ENCODE measurements around the gene ZHX3. TPM values are rescaled to one million over a fixed set of nuclear protein-coding genes. Genes with fewer than 3 reads are reported as not detected.

ZHX3 gene
- total and polyA plus RNA-seq, 2 of the 4 experiments (the other 2 are of a cell fraction) = 25.0 to 28.0 TPM

- in situ Hi-C loops (cut with MboI; ENCODE audit: low sequenced_read_pairs) (no loop called here), dilution Hi-C loops (cut with HindIII; ENCODE audit: low sequenced_read_pairs, unreplicated experiment) (no loop called here), intact Hi-C loops (cut with micrococcal nuclease) (loop anchor here (2.0 kb wide), 1 partner anchor 46 kb away; no protein-coding TSS in a partner anchor)
- no peak overlapping the region for H2BK15ac ChIP-seq (ENCODE audit: low read depth, low read length)
- H3K18ac ChIP-seq (ENCODE audit: low read depth, low read length) = no peak overlapping the region
- H3K4ac ChIP-seq (ENCODE audit: low read depth, low read length) = no peak overlapping the region
- no peaks in the 10 kb centered on the region; the same call in 1 of the 2 replicates for H3K9me1 ChIP-seq (ENCODE audit: insufficient read depth, low read length)
- H3K56ac ChIP-seq (ENCODE audit: extremely low read depth, insufficient read depth, low read length) = no peak overlapping the region
- TF ChIP-seq RAD21 (IDR thresholded peaks at IDR 0.05; ENCODE audit: low read length) = no peak
- TF ChIP-seq CEBPB (IDR thresholded peaks at IDR 0.05; ENCODE audit: low read depth, low read length) = peak; percentile 55; the same call in 1 of the 2 replicates
- H3K27me3 ChIP-seq (ENCODE audit: control insufficient read depth, insufficient read depth, low read length) = no peaks in the 10 kb centered on the region
- no peak overlapping the region for H3K9ac ChIP-seq (ENCODE audit: low read depth, low read length)
- H3K4me3 ChIP-seq (ENCODE audit: insufficient read depth, low read depth, low read length) = no peak overlapping the region
- peak overlapping the region; percentile 54 for H2BK5ac ChIP-seq (ENCODE audit: low read depth, low read length, poor library complexity, severe bottlenecking)
- peaks cover 32 to 55% of the 10 kb centered on the region in 2 experiments for H3K79me1 ChIP-seq (ENCODE audit: low read depth in 1 of 2, low read length in 2 of 2)
- H2AFZ ChIP-seq (replicated peaks; ENCODE audit: low read length, poor library complexity) = no peak overlapping the region
- no peaks in the 10 kb centered on the region; the same call in 1 of the 2 replicates for H4K20me1 ChIP-seq (ENCODE audit: insufficient read depth, low read length)
- peak; percentile 63 for DNase-seq
- H2BK20ac ChIP-seq (ENCODE audit: low read depth, low read length) = no peak overlapping the region
- no peak overlapping the region for H4K5ac ChIP-seq (ENCODE audit: low read depth, low read length)
- H3K4me1 ChIP-seq (ENCODE audit: control insufficient read depth, insufficient read depth, low read length) = peaks cover 9% of the 10 kb centered on the region
- no peak overlapping the region for H3K14ac ChIP-seq (replicated peaks; ENCODE audit: low read depth, low read length)
- no TSS peak for BruUV-seq (replicated peaks)
- H2AK5ac ChIP-seq (ENCODE audit: low read depth, low read length) = no peak overlapping the region
- no peak overlapping the region for H2AK9ac ChIP-seq (replicated peaks; ENCODE audit: low read depth, low read length, poor library complexity)
- H3K27ac ChIP-seq (ENCODE audit: insufficient read depth, low read length) = no peak overlapping the region
- H3K36me3 ChIP-seq (ENCODE audit: control insufficient read depth, insufficient read depth, low read length) = no peaks in the 10 kb centered on the region
- no peak overlapping the region for H4K91ac ChIP-seq (ENCODE audit: insufficient read depth, low read depth, low read length)
- H4K8ac ChIP-seq (ENCODE audit: low read depth in 2 of 2, low read length in 2 of 2) = no peak overlapping the region
- peak; percentile 68 for ATAC-seq (ENCODE audit: low read depth)
- ChIA-PET CTCF (interaction anchor here (1.0 to 3.0 kb wide), 4 partner anchors 9 to 116 kb away, joined by 3 to 12 read pairs (median 6); no protein-coding TSS in a partner anchor), POLR2A (ENCODE audit: unreplicated experiment) (interaction anchor here (0.7 kb wide), 1 partner anchor 168 kb away, joined by 3 read pairs; no protein-coding TSS in a partner anchor)
- H2BK120ac ChIP-seq (ENCODE audit: low read depth, low read length) = no peak overlapping the region
- H3K9me3 ChIP-seq (ENCODE audit: control insufficient read depth, insufficient read depth, low read length) = no peaks in the 10 kb centered on the region
- H3K23ac ChIP-seq (ENCODE audit: low read depth, low read length) = no peak overlapping the region
- peak overlapping the region; percentile 65 for H3K4me2 ChIP-seq (ENCODE audit: low read depth, low read length)
These were observed 94.4 kb downstream of the ZHX3 start for GRCh38 chr20:41223112-41223511.
